PC-9 (cell line): ENCODE data around the gene C21orf58.

ENCODE experiments used
- EZH2 ChIP-seq: fragments of 200-600 bp; sonication (generic); IDR thresholded peaks from 2 replicates; pipeline ENCODE4 v1.8.0; 2017; ENCODE audit warnings: antibody characterized with exemption, low read depth
- TF ChIP-seq, protein P1 (sequence below): fragments of 200-600 bp; sonication (generic); conservative IDR thresholded peaks from 2 replicates; pipeline ENCODE4 v1.6.1; 2017; ENCODE audit warnings: mixed run types, antibody characterized with exemption, mild to moderate bottlenecking, moderate library complexity

DNA sequence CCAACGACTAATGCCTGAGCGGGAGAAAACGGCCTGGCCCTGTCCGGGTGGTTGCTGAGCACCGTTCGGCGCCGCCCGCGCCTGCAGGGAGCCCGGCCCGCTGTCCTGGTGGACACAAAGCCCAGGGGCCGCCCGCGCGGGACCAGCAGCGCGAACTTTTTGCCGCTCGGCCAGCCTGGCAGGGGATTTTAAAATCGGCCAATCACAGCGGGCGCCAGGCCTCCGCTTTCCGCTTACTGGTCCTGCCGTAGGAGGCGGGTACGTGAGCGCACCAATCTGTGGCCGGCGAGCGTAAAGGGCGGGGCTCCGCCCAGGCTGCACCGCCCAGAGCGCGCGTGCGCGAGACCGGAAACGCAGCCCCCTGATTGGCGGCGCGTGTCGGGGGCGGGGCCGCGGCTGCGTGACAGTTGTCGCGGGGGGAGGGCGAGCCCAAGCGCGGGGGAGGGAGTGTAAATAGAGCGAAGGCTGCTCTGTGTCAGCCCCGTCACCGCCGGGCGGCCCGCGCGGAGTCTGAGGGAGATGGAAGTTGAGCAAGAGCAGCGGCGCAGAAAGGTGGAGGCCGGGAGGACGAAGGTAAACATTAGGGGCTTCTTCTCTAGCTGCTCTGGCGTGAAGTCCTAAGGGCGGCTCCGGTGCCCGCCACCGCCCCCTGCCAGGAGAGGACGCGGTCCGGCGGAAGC, at the start of gene C21orf58, which contains the start of gene PCNT:
- TF ChIP-seq, protein P1, sequence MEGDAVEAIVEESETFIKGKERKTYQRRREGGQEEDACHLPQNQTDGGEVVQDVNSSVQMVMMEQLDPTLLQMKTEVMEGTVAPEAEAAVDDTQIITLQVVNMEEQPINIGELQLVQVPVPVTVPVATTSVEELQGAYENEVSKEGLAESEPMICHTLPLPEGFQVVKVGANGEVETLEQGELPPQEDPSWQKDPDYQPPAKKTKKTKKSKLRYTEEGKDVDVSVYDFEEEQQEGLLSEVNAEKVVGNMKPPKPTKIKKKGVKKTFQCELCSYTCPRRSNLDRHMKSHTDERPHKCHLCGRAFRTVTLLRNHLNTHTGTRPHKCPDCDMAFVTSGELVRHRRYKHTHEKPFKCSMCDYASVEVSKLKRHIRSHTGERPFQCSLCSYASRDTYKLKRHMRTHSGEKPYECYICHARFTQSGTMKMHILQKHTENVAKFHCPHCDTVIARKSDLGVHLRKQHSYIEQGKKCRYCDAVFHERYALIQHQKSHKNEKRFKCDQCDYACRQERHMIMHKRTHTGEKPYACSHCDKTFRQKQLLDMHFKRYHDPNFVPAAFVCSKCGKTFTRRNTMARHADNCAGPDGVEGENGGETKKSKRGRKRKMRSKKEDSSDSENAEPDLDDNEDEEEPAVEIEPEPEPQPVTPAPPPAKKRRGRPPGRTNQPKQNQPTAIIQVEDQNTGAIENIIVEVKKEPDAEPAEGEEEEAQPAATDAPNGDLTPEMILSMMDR: no peak
- no peak for TF ChIP-seq EZH2
